Measurements from ENCODE around the gene ERG28.

DNA sequence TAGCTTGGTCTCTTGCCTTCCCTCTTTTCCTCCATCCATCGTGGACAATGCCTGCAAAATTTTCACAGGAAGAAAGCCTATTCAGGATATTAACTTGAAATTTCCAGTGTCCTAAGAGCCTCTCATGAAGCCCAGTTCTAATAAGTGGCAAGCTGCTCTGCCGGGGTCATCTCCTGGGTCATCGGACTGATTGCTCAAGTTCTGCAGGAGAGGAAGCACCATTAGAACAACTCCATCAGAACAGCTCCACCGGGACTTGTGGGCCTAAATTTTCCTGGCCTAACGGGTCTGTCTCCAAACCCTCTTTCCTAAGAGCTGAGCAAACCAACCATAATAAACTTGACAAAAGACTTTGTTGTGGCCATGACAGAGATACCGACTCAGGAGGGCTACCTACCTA, 13.9 kb downstream of the ERG28 start:
- TF ChIP-seq, protein P1, sequence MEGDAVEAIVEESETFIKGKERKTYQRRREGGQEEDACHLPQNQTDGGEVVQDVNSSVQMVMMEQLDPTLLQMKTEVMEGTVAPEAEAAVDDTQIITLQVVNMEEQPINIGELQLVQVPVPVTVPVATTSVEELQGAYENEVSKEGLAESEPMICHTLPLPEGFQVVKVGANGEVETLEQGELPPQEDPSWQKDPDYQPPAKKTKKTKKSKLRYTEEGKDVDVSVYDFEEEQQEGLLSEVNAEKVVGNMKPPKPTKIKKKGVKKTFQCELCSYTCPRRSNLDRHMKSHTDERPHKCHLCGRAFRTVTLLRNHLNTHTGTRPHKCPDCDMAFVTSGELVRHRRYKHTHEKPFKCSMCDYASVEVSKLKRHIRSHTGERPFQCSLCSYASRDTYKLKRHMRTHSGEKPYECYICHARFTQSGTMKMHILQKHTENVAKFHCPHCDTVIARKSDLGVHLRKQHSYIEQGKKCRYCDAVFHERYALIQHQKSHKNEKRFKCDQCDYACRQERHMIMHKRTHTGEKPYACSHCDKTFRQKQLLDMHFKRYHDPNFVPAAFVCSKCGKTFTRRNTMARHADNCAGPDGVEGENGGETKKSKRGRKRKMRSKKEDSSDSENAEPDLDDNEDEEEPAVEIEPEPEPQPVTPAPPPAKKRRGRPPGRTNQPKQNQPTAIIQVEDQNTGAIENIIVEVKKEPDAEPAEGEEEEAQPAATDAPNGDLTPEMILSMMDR (IDR thresholded peaks at IDR 0.05), result no peak
- no peak for TF ChIP-seq EZH2 (IDR thresholded peaks at IDR 0.05; ENCODE audit: borderline replicate concordance, insufficient read depth, low read depth, low read length, poor library complexity, severe bottlenecking)
